NCI-H1436 (cell line): ENCODE data around the gene TACR2.

Experiments
- DNase-seq: peaks from one replicate; lab custom pipeline; 2025; lab: John Stamatoyannopoulos, UW

TACR2 gene

GRCh38 chr10:69374242-69374641 is 42.5 kb downstream of the TACR2 start:
- DNase-seq = no peak

- no peak for DNase-seq
These were observed 44.4 kb downstream of the TACR2 start for GRCh38 chr10:69372126-69372980.

GRCh38 chr10:69367469-69367868 is 49.2 kb downstream of the TACR2 start:
- DNase-seq = no peak

GRCh38 chr10:69366738-69367137 is 50.0 kb downstream of the TACR2 start:
- no peak for DNase-seq

GRCh38 chr10:69364232-69364940 is 52.3 kb downstream of the TACR2 start:
- DNase-seq = no peak

- DNase-seq = no peak
These were observed 53.1 kb downstream of the TACR2 start for GRCh38 chr10:69363666-69364065.

- DNase-seq = no peak
These were observed 54.2 kb downstream of the TACR2 start for GRCh38 chr10:69362471-69362954.

GRCh38 chr10:69361303-69361614 is 55.5 kb downstream of the TACR2 start:
- no peak for DNase-seq

GRCh38 chr10:69360485-69361302 is 56.0 kb downstream of the TACR2 start:
- DNase-seq = no peak

- no peak for DNase-seq
These were observed 57.1 kb downstream of the TACR2 start for GRCh38 chr10:69359594-69359993.

GRCh38 chr10:69359148-69359547 is 57.6 kb downstream of the TACR2 start:
- DNase-seq = no peak

GRCh38 chr10:69358148-69358795 is 58.4 kb downstream of the TACR2 start:
- no peak for DNase-seq

- DNase-seq = no peak
These were observed 60.5 kb downstream of the TACR2 start for GRCh38 chr10:69356187-69356586.

- no peak for DNase-seq
These were observed 62.6 kb downstream of the TACR2 start for GRCh38 chr10:69353977-69354635.
